Heart right ventricle (tissue), 16 donors: ENCODE results near the gene ADPRS. TPM values are rescaled to one million over a fixed set of nuclear protein-coding genes. Genes with fewer than 3 reads are reported as not detected.

Source experiments
- ATAC-seq, 8 donors: fragments of 200-7000 bp; cut with Tn5 transposase; one replicate each; pipeline ENCODE4 v1.9.1; 2020; ENCODE audit warnings: mild to moderate bottlenecking in 8 of 8, moderate library complexity in 8 of 8, moderate number of reproducible peaks in 1 of 8
- DNase-seq, 2 donors: peaks; one replicate each; pipeline ENCODE4 v3.0.0-alpha.2; 2020
- H3K27ac ChIP-seq, 10 donors: fragments of 200-600 bp; sonication (generic) in 2 of 10; one replicate each; pipeline versions ENCODE4 v1.5.0 to v1.8.0; 2020 to 2022; ENCODE audit warnings: mild to moderate bottlenecking in 3 of 10
- H3K27me3 ChIP-seq, 7 donors: fragments of 200-600 bp; one replicate each; pipeline ENCODE4 v1.8.0; 2021 to 2022; ENCODE audit warnings: mild to moderate bottlenecking in 2 of 7
- H3K36me3 ChIP-seq, 9 donors: fragments of 200-600 bp; sonication (generic) in 1 of 9; one replicate each; pipeline versions ENCODE4 v1.5.0 to v1.8.0; 2020 to 2022; ENCODE audit warnings: mild to moderate bottlenecking in 2 of 9
- H3K4me1 ChIP-seq, 9 donors: fragments of 200-600 bp; sonication (generic) in 1 of 9; one replicate each; pipeline versions ENCODE4 v1.5.0 to v1.8.0; 2020 to 2022; ENCODE audit warnings: mild to moderate bottlenecking in 4 of 9
- H3K4me3 ChIP-seq, 10 donors: fragments of 200-600 bp; sonication (generic) in 2 of 10; one replicate each; pipeline versions ENCODE4 v1.5.0 to v1.8.0; 2020 to 2022; ENCODE audit warnings: mild to moderate bottlenecking in 7 of 10, moderate library complexity in 2 of 10
- H3K9me3 ChIP-seq, 11 donors: fragments of 200-600 bp in 10 of 11; sonication (generic) in 2 of 11; one replicate each; pipeline versions ENCODE4 v1.5.0 to v1.8.0; 2013 to 2022; ENCODE audit warnings: mild to moderate bottlenecking in 2 of 11, control low read depth in 1 of 11, moderate library complexity in 1 of 11
- CTCF ChIP-seq, 9 donors: fragments of 200-600 bp; sonication (generic) in 2 of 9; IDR thresholded peaks; one replicate each; pipeline versions ENCODE4 v1.5.0 to v1.8.0; 2021 to 2022; ENCODE audit warnings: antibody characterized with exemption in 9 of 9, mild to moderate bottlenecking in 5 of 9, moderate library complexity in 1 of 9
- WGBS, 2 donors: extraction: QIAGEN DNeasy Blood & Tissue Kit; methylation state at CpG; one replicate each; pipeline ENCODE4 v1.1.7; 2013; ENCODE audit warnings: inconsistent platforms in 1 of 2; 5-methylcytosine and 5-hydroxymethylcytosine counted together
- intact Hi-C, 10 donors: fragments of 100-400 bp; cut with DNase I; formaldehyde crosslinking; loops; one replicate each; pipeline versions ENCODE4 v1.11.1 to v1.14.2; 2022
- polyA plus RNA-seq, 2 donors: library from polyadenylated mRNA; stranded (reverse); fragments of 200-250 nt; gene quantifications; one replicate each; pipeline ENCODE4 v1.2.3, GENCODE V29; 2013
- total RNA-seq, 10 donors: library from RNA; stranded (reverse); fragmentation: NEBNext Ultra II Directional in 3 of 10; extraction: Animal tissue kit (Norgen Biotek cat#: 25700) in 3 of 10; gene quantifications; one replicate each; pipeline versions ENCODE4 v1.2.1 to v1.2.4, GENCODE V29; 2021 to 2023
- donor health status: Arrhythmogenic right ventricular cardiomyopathy.
- donor health status: ischemic (EF 13 %, LVEDD 7.1; RV severe dilation, severe dysfunction).
- donor health status: healthy with polysubstance abuse.
- donor health status: DM: no; HTN: yes; CAD: no.
- donor health status: DM: no; HTN: no; CAD: no.
- donor health status: ischemic (EF 25% LVEDD 6.9; RV normal size, moderate dysfunction).
- donor health status: ischemic (EF 25% LVEDD 5.7; RV mildly dilated, moderate dysfunction).
- donor health status: healthy.
- donor health status: DM: yes; HTN: yes; CAD: no.
- donor health status: Ischemic cardiomyopathy.
- donor health status: ischemic (EF 35%, LVEDD 5.7; RV mildly dilated, moderate dysfunction).
- donor health status: nonischemic (EF 11% LVEDD 7.7; RV severe dilation, severe dysfunction).
- donor health status: DM: yes; HTN: yes; CAD: no.
- donor health status: PGD.
- donor health status: ischemic (EF 29% LVEDD 5.4; RV normal size, mild dysfunction).
- donor health status: nonischemic (EF 23%, LVEDD 6.1; RV moderate dilation, normal function).

Gene ADPRS
- total and polyA plus RNA-seq, 12 donors = 11.0 to 24.3 (median 15.6) TPM

DNA sequence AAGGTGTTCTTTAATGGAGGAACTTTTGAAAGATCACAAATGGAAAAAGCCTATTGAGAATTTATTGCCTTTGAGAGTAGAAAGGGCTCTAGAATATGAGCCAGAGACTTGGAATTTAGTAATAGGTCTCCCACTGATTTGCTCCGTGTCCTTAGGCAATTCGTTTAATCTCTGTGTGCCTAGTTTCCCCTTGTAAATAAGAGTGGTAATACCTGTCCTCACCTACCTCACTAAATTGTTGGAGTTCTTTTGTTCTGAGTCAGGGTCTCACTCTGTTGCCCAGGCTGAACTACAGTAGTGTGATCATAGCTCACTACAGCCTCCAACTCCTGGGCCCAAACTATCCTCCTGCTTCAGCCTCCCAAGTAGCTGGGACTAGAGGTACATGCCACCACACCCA is 19.8 kb upstream of the ADPRS start:
- Histone ChIP-seq H3K36me3 (peaks cover 0 to under 1% (median 0%) of the 10 kb centered on the region in 9 donors), H3K27me3 (no peaks in the 10 kb centered on the region), H3K27ac (no peak overlapping the region), H3K9me3 (no peaks in the 10 kb centered on the region), H3K4me3 (no peak overlapping the region), H3K4me1 (no peaks in the 10 kb centered on the region)
- intact Hi-C loops = no loop called here
- no peak for ATAC-seq
- no peak for DNase-seq
- no peak for TF ChIP-seq CTCF (IDR thresholded peaks at IDR 0.05)
- 87 to 89% methylated on average over 2 of the region's 2 CpGs for WGBS, 2 donors

- no peaks in the 10 kb centered on the region for H3K36me3 ChIP-seq
- no peak overlapping the region for H3K27ac ChIP-seq
- H3K4me1 ChIP-seq = peaks cover 0 to 4% (median 0%) of the 10 kb centered on the region in 9 donors
- no peak for TF ChIP-seq CTCF (IDR thresholded peaks at IDR 0.05)
- ATAC-seq = no peak
- DNase-seq = no peak
- no peak overlapping the region for H3K4me3 ChIP-seq
- H3K27me3 ChIP-seq = no peaks in the 10 kb centered on the region
- 84 to 87% methylated on average over 2 of the region's 2 CpGs for WGBS, 2 donors
- intact Hi-C loops = loop anchor here in 1 of 10 donors (5.0 kb wide), 1 partner anchor 108 kb away; no protein-coding TSS in a partner anchor
- no peaks in the 10 kb centered on the region for H3K9me3 ChIP-seq
Observed at GRCh38 chr1:36070349-36070748, 18.3 kb upstream of the ADPRS start.

DNA sequence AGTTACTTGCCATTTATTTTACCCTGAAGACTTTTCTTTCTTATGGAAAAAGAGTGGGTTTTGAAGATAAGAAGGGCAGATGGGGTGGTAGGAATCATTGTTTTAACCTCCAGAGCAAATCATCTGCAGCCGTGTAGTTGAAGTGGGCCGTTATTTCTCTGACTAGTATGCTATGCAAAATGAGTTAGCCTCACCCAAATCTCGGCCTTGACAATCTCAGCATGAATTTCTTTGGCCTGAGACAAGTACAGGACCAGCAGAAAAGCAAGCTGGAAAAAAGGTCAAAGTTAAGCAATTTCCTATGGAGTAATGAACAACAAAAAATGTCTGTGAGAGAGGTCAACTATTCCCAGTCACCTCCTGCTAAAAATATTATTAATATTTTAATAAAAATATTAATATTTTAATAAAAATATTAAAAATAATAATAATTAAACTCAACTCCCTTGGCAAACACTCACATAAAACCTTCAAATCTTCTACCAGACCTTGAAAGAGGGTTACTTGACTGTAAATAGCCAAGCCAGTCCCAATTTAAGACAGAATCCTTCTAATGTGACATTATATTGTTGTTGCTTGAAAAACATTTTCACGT is 11.6 kb upstream of the ADPRS start:
- Histone ChIP-seq H3K36me3 (no peaks in the 10 kb centered on the region), H3K9me3 (no peaks in the 10 kb centered on the region), H3K4me3 (no peak overlapping the region), H3K4me1 (peaks cover 0 to 4% (median 0%) of the 10 kb centered on the region in 9 donors), H3K27ac (no peak overlapping the region), H3K27me3 (peaks cover 0 to 4% (median 0%) of the 10 kb centered on the region in 7 donors)
- no peak for TF ChIP-seq CTCF (IDR thresholded peaks at IDR 0.05)
- WGBS, 2 donors = 48 to 62% methylated on average over 4 of the region's 4 CpGs
- no peak for DNase-seq
- intact Hi-C loops = no loop called here
- no peak for ATAC-seq

- Histone ChIP-seq H3K27ac (no peak overlapping the region), H3K4me1 (peaks cover 0 to 15% (median 11%) of the 10 kb centered on the region in 9 donors), H3K9me3 (no peaks in the 10 kb centered on the region), H3K27me3 (peaks cover 0 to 28% (median 15%) of the 10 kb centered on the region in 7 donors), H3K4me3 (no peak overlapping the region), H3K36me3 (no peaks in the 10 kb centered on the region)
- TF ChIP-seq CTCF (IDR thresholded peaks at IDR 0.05) = no peak
- DNase-seq (no peak), ATAC-seq (no peak)
- WGBS, 2 donors = 59 to 60% methylated on average over 3 of the region's 3 CpGs
- intact Hi-C loops = loop anchor here in 3 of 10 donors (10.0 kb wide), 2 partner anchors 145 to 195 kb away; partner anchors contain the start of genes AGO1 (in 2 of the 3) and AGO3 (in 1 of the 3)
Observed at GRCh38 chr1:36080236-36080635, 8.5 kb upstream of the ADPRS start.
